ENCODE measurements around the gene LANCL3.

- TF ChIP-seq CTCF (IDR thresholded peaks at IDR 0.05) (no peak), POLR2A (IDR thresholded peaks at IDR 0.05) (no peak)
Observed at GRCh38 chrX:37553476-37553875, 18.0 kb upstream of the LANCL3 start.
